HepG2 (cell line): ENCODE measurements around the gene SPATA13. TPM values are rescaled to one million over a fixed set of nuclear protein-coding genes. Genes with fewer than 3 reads are reported as not detected.

Source experiments
- CREM ChIP-seq, 2 experiments: sonication (generic) in 1 of 2; formaldehyde crosslinking in 1 of 2; IDR thresholded peaks; 2 replicates each; pipeline versions ENCODE4 v1.4.0 to v1.6.1; 2016 to 2020; ENCODE audit warnings: antibody characterized with exemption in 1 of 2, mild to moderate bottlenecking in 1 of 2, missing genetic modification reagents in 1 of 2
- DMTF1 ChIP-seq: sonication (generic); formaldehyde crosslinking; IDR thresholded peaks from 2 replicates; pipeline ENCODE4 v1.4.0; 2020; ENCODE audit warnings: mild to moderate bottlenecking, missing genetic modification reagents
- GTF2F1 ChIP-seq: fragments of 150-350 bp; IDR thresholded peaks from 2 replicates; pipeline ENCODE4 v1.6.1; 2014; ENCODE audit warnings: low read length
- JDP2 ChIP-seq: sonication (generic); formaldehyde crosslinking; IDR thresholded peaks from 2 replicates; pipeline ENCODE4 v1.8.1; 2022; ENCODE audit warnings: missing genetic modification reagents, borderline replicate concordance
- JUN ChIP-seq: sonication (generic); formaldehyde crosslinking; IDR thresholded peaks from 2 replicates; pipeline ENCODE4 v1.4.0; 2020; ENCODE audit warnings: mild to moderate bottlenecking, missing genetic modification reagents
- KAT2B ChIP-seq: fragments of 150-350 bp; IDR thresholded peaks from 2 replicates; pipeline ENCODE4 v1.6.1; 2014; ENCODE audit warnings: low read depth, low read length, borderline replicate concordance
- LRRFIP1 ChIP-seq: sonication (generic); formaldehyde crosslinking; conservative IDR thresholded peaks from 2 replicates; pipeline ENCODE4 v1.4.0; 2020; ENCODE audit warnings: missing genetic modification reagents
- MBD4 ChIP-seq: IDR thresholded peaks from 2 replicates; pipeline ENCODE4 v1.6.1; 2012; ENCODE audit warnings: low read length, inconsistent platforms, borderline replicate concordance
- NFE2 ChIP-seq: sonication (generic); formaldehyde crosslinking; IDR thresholded peaks from 2 replicates; pipeline ENCODE4 v1.4.0; 2020; ENCODE audit warnings: missing genetic modification reagents
- NFKB2 ChIP-seq: sonication (generic); formaldehyde crosslinking; IDR thresholded peaks from 2 replicates; pipeline ENCODE4 v1.4.0; 2020; ENCODE audit warnings: missing genetic modification reagents, borderline replicate concordance
- PBX2 ChIP-seq: IDR thresholded peaks from 2 replicates; pipeline ENCODE4 v1.6.1; 2016; ENCODE audit warnings: control low read depth
- PRPF4 ChIP-seq: fragments of 200-400 bp; formaldehyde crosslinking; IDR thresholded peaks from 2 replicates; pipeline ENCODE4 v1.6.1; 2016; ENCODE audit warnings: low read length, low read depth; ENCODE audit not compliant: poor library complexity, severe bottlenecking
- RXRB ChIP-seq: IDR thresholded peaks from 2 replicates; pipeline ENCODE4 v1.6.1; 2016; ENCODE audit warnings: borderline replicate concordance, missing genetic modification reagents, missing compliant biosample characterization
- THYN1 ChIP-seq: sonication (generic); formaldehyde crosslinking; IDR thresholded peaks from 2 replicates; pipeline ENCODE4 v1.8.1; 2023; ENCODE audit warnings: low read depth, mild to moderate bottlenecking, moderate library complexity, missing genetic modification reagents, borderline replicate concordance
- XBP1 ChIP-seq: sonication (generic); formaldehyde crosslinking; IDR thresholded peaks from 2 replicates; pipeline ENCODE4 v1.5.0; 2020; ENCODE audit warnings: missing genetic modification reagents
- ZNF609 ChIP-seq: sonication (generic); formaldehyde crosslinking; IDR thresholded peaks from 2 replicates; pipeline ENCODE4 v1.4.0; 2020; ENCODE audit warnings: mild to moderate bottlenecking, missing genetic modification reagents, borderline replicate concordance
- polyA plus RNA-seq, 8 experiments: library from polyadenylated mRNA; depleted of rRNA in 3 of 8; stranded (reverse) in 7 of 8; unstranded in 1 of 8; fragments of >200 nt; fragmentation: Illumina TruSeq in 4 of 8; extraction: Trizol in 4 of 8; gene quantifications; 2 replicates each; pipeline versions ENCODE4 v1.2.1 to v1.2.3, GENCODE V29; 2011 to 2016; ENCODE audit warnings: low read depth in 4 of 8, missing spikeins in 1 of 8, mixed read lengths in 1 of 8; ENCODE audit not compliant: insufficient read depth in 1 of 8
- total RNA-seq, 5 experiments: library from RNA; depleted of rRNA; stranded (reverse); fragments of >200 nt; fragmentation: Illumina TruSeq; extraction: Trizol; gene quantifications; 2 replicates each; pipeline ENCODE4 v1.2.3, GENCODE V29; 2016; ENCODE audit warnings: low read depth in 1 of 5

The SPATA13 gene
- total and polyA plus RNA-seq, 2 of the 13 experiments (the other 11 are each of a cell fraction or from before 2014, with no cell fraction given), result 11.3 to 14.2 TPM

GRCh38 chr13:24184265-24184841, 23.8 kb downstream of the SPATA13 start (continued):
- TF ChIP-seq ZNF609 (CRISPR knock-in tag) (no peak), LRRFIP1 (no peak), NFE2 (CRISPR knock-in tag) (no peak), MBD4 (peak; percentile 82; the same call in 1 of the 2 replicates), DMTF1 (no peak), JUN (no peak), THYN1 (no peak), JDP2 (CRISPR knock-in tag) (no peak), GTF2F1 (no peak), PRPF4 (no peak), KAT2B (no peak), PBX2 (CRISPR knock-in tag) (no peak), NFKB2 (CRISPR knock-in tag) (no peak), RXRB (peak; percentile 53; the same call in 1 of the 2 replicates), CREM (IDR thresholded peaks at IDR 0.05) (peak; percentile 47; the same call in 1 of the 2 replicates), CREM (CRISPR knock-in tag; IDR thresholded peaks at IDR 0.05) (no peak), XBP1 (CRISPR knock-in tag) (no peak)
